GM10266 (cell line): Measurements from ENCODE around the gene IGF2BP2.
"Not testable (repeated sequence)": the region's sequence is repeated elsewhere in the genome, so short reads cannot be mapped to it uniquely, and the experiment has no call there.

ENCODE experiments used
- DNase-seq: peaks from one replicate; pipeline ENCODE4 v3.0.0; 2012; ENCODE audit errors: extremely low spot score
- TF ChIP-seq, protein P1 (sequence below): IDR thresholded peaks from 2 replicates; pipeline ENCODE4 v1.5.1; 2012; ENCODE audit warnings: mild to moderate bottlenecking, low read depth; ENCODE audit not compliant: control insufficient read depth, insufficient read depth; ENCODE audit errors: missing control alignments

Gene IGF2BP2

DNA sequence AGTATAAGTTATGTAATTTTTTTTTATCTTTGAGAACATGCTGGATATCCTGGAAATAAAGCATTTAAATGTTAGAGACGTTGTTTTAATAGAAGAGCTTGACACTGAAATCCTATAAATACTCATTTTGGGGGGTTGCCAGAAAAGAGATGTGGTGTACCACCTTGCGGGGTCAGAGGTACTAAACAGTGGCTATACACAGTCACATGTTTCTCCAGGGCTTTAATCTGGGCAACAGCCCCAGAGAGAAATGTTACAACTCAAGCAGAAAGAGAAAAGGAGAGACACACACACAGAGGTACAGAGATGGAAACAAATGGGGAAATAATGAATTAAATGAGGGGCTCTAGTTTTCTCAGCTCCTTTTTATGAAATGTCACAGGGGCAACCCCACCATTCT lies 124.9 kb downstream of the IGF2BP2 start:
- TF ChIP-seq, protein P1, sequence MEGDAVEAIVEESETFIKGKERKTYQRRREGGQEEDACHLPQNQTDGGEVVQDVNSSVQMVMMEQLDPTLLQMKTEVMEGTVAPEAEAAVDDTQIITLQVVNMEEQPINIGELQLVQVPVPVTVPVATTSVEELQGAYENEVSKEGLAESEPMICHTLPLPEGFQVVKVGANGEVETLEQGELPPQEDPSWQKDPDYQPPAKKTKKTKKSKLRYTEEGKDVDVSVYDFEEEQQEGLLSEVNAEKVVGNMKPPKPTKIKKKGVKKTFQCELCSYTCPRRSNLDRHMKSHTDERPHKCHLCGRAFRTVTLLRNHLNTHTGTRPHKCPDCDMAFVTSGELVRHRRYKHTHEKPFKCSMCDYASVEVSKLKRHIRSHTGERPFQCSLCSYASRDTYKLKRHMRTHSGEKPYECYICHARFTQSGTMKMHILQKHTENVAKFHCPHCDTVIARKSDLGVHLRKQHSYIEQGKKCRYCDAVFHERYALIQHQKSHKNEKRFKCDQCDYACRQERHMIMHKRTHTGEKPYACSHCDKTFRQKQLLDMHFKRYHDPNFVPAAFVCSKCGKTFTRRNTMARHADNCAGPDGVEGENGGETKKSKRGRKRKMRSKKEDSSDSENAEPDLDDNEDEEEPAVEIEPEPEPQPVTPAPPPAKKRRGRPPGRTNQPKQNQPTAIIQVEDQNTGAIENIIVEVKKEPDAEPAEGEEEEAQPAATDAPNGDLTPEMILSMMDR: no peak
- no peak for DNase-seq

DNA sequence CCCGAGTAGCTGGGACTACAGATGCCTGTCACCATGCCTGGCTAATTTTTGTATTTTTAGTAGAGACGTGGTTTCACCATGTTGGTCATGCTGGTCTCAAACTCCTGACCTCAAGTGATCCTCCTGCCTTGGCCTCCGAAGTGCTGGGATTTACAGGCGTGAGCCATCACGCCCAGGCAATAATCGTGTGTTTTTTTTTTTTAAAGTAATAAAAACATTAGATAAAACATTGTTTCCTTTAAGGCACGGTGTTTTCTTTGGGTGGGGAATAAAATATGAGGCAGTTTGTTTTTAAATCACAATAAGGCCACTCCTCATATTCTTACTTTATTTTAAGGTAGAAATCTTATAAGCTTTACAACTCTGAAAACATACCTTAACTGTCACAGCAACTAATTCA lies 127.6 kb downstream of the IGF2BP2 start:
- not testable (repeated sequence) for DNase-seq

DNA sequence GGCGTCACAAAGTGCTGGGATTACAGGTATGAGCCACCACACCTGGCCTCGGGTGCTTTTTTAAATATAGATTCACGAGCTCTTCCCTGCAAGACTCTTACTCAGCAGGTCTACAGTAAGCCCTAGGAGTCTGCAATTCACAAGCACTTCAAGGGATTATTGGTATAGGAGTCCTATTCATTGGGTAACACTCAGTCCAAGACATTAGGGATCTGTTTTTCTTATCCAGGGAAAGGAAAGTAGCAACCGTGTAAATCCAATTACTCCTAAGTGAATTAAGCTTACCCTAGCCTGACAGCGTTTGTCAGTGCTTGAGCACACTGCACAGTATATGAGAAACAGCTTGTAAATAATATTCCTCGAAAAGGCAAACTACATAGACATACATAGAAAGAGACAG lies 128.8 kb downstream of the IGF2BP2 start:
- TF ChIP-seq, protein P1: no peak
- DNase-seq: no peak

DNA sequence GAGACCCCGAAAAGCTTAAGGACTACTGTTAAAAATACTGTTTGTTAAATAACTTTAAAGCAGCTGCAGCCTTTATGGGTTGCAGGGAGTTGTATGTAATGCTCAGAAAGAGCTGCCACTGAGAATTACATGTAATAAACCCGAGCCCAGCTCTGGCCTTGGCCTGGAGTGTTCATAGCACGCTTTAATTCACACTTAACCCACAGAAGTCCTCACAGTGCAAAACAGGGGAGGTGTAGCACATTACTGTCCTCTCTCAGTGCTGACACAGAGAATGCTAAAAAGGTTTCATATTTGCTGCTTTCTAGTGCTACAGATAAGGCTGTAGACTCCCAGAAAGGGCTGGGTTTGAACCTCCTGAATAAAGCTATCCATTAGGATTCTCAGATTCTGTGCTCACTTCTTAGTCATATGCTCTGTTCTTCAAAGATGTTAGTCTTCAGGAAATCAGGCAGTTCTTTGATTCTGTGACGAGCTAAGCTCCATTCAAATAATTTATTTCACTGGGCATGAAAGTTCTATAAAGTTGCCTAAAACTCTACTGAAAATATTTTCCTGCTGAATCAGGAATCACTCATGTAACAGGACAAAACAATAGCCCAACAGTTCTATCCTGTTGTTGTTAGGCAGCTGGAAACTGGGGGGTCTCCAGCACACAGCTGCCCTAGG lies 130.7 kb downstream of the IGF2BP2 start:
- TF ChIP-seq, protein P1: no peak
- no peak for DNase-seq

DNA sequence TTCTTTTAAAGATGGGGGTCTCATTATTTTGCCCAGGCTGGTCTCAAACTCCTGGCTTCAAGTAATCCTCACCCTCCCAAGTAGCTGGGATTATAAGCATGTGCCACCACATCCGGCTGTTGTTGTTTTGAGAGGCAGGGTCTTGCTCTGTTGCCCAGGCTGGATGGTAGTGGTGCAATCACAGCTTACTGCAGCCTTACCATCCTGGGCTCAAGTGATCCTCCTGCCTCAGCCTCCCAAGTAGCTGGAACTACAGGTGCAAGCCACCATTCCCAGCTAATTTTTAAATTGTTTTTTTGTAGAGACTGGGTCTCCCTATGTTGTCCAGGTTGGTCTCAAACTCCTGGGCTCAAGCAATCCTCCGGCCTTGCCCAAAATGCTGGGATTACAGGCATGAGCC lies 133.2 kb downstream of the IGF2BP2 start:
- no peak for DNase-seq
- TF ChIP-seq, protein P1: no peak

DNA sequence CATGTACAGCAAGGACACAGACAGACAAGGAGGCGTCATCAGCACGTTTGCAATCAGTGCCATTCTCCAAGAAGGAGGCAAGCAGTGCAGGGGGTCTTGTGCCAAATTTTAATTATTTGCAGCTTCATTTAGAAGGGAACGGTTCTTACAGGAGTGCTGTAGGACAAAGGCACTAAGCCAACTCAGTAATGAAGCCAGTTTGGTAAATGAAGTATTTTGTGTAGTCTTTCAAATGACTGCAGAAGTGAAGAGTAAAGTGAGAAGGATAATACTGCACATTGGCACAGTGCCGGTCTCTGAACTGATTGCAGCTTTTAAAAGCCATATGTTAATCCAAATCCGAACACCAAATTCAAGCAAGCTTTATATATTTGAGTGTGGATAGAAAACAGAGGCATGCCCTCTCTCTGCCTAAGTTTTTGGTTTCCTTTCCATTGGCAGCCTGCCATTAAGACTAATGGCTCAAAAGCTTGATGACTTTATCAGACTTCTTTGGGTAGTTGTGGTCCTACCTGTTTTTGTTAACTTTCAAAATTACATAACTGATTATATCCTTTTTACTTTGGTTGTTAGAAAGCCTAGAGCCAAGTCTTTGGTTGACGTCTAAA lies 137.5 kb downstream of the IGF2BP2 start:
- TF ChIP-seq, protein P1: no peak
- no peak for DNase-seq

DNA sequence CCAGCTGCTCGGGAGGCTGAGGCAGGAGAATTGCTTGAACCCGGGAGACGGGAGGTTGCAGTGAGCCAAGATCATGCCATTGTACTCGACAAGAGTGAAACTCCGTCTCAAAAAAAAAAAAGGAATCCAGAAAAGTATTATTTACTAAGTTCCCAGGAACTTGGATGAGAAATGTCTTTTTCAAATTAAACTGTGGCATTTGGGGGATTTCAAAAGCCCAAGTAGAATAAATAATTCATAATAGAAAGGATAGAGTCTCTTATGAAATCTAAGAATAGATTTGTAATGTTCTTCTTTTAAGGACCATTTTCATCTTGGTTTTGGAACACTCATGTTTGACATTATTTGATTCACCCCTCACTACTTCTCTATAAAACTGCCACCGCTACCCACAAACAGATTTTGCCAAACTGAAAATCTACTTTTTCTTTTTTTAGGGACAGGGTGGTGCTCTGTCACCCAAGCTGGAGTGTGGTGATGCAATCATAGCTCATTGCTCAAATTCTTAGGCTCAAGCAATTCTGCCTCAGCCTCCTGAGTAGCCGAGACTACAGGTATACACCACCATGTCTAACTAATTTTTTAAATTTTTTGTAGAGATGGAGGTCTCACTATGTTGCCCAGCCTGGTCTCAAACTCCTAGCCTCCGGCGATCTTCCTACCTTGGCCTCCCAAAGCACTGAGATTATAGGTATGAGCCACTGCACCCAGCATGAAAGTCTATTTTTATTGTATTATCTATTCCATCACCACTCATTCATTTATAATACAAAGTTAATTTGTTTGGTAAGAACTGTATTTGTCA lies 139.4 kb downstream of the IGF2BP2 start:
- DNase-seq: no peak
- TF ChIP-seq, protein P1: no peak
